NCI-H1105 treated with DMSO at 0.1 percent for 48 hours (cell line): ENCODE measurements around the gene CHST11.
"Not testable (repeated sequence)": the region's sequence is repeated elsewhere in the genome, so short reads cannot be mapped to it uniquely, and the experiment has no call there.

ENCODE experiments used
- DNase-seq: peaks from one replicate; lab custom pipeline; 2025; lab: John Stamatoyannopoulos, UW

CHST11 gene

GRCh38 chr12:104741077-104741476, 284.3 kb downstream of the CHST11 start:
- no peak for DNase-seq

- DNase-seq: no peak
Measured at GRCh38 chr12:104741497-104742367, 285.0 kb downstream of the CHST11 start.

GRCh38 chr12:104742551-104743201, 285.9 kb downstream of the CHST11 start:
- DNase-seq: peak; percentile 89

- DNase-seq: no peak
Measured at GRCh38 chr12:104743202-104743580, 286.4 kb downstream of the CHST11 start.

GRCh38 chr12:104743753-104744548, 287.2 kb downstream of the CHST11 start:
- not testable (repeated sequence) for DNase-seq

GRCh38 chr12:104746467-104747088, 289.8 kb downstream of the CHST11 start:
- DNase-seq: no peak

- no peak for DNase-seq
Measured at GRCh38 chr12:104747330-104747729, 290.6 kb downstream of the CHST11 start.

- no peak for DNase-seq
Measured at GRCh38 chr12:104747955-104748354, 291.2 kb downstream of the CHST11 start.

GRCh38 chr12:104748356-104748755, 291.6 kb downstream of the CHST11 start:
- no peak for DNase-seq

GRCh38 chr12:104748790-104749189, 292.0 kb downstream of the CHST11 start:
- DNase-seq: no peak

GRCh38 chr12:104749545-104749944, 292.8 kb downstream of the CHST11 start:
- no peak for DNase-seq

- no peak for DNase-seq
Measured at GRCh38 chr12:104750061-104750460, 293.3 kb downstream of the CHST11 start.

GRCh38 chr12:104751120-104751519, 294.4 kb downstream of the CHST11 start:
- no peak for DNase-seq

GRCh38 chr12:104751594-104751993, 294.8 kb downstream of the CHST11 start:
- no peak for DNase-seq

GRCh38 chr12:104752016-104752415, 295.3 kb downstream of the CHST11 start:
- DNase-seq: no peak

GRCh38 chr12:104752881-104753280, 296.1 kb downstream of the CHST11 start:
- DNase-seq: no peak

- no peak for DNase-seq
Measured at GRCh38 chr12:104756901-104757300, 300.2 kb downstream of the CHST11 start.

GRCh38 chr12:104758771-104759170, 302.0 kb downstream of the CHST11 start:
- DNase-seq: no peak

GRCh38 chr12:104761091-104761490, 304.3 kb downstream of the CHST11 start:
- no peak for DNase-seq

- no peak for DNase-seq
Measured at GRCh38 chr12:104761611-104762010, 304.9 kb downstream of the CHST11 start.

- no peak for DNase-seq
Measured at GRCh38 chr12:104763168-104763805, 306.5 kb downstream of the CHST11 start.
